Omental fat pad (tissue), 4 donors: ENCODE results near the gene CCDC177. TPM values are rescaled to one million over a fixed set of nuclear protein-coding genes. Genes with fewer than 3 reads are reported as not detected.

Experiments used
- ATAC-seq: fragments of 150-250 bp; one replicate; pipeline ENCODE4 v1.9.1; 2016; ENCODE audit warnings: mild to moderate bottlenecking, moderate library complexity; ENCODE audit not compliant: low FRiP score
- DNase-seq: peaks from one replicate; pipeline ENCODE4 v3.0.0-alpha.2; 2019; ENCODE audit warnings: low spot score
- total RNA-seq, 4 donors: library from RNA; depleted of rRNA; stranded (reverse); fragments of >200 nt; gene quantifications; one replicate each; pipeline ENCODE4 v1.1.0, GENCODE V29; 2016
- TF ChIP-seq, protein P1 (sequence below), 3 donors: fragments of 450-650 bp; IDR thresholded peaks; one replicate each; pipeline ENCODE4 v1.5.1; 2016 to 2017; ENCODE audit warnings: antibody characterized with exemption in 3 of 3, mild to moderate bottlenecking in 3 of 3, moderate library complexity in 2 of 3

The CCDC177 gene
- total RNA-seq, 4 donors from 2014 or later, result 0.09 TPM; not detected in 3

DNA sequence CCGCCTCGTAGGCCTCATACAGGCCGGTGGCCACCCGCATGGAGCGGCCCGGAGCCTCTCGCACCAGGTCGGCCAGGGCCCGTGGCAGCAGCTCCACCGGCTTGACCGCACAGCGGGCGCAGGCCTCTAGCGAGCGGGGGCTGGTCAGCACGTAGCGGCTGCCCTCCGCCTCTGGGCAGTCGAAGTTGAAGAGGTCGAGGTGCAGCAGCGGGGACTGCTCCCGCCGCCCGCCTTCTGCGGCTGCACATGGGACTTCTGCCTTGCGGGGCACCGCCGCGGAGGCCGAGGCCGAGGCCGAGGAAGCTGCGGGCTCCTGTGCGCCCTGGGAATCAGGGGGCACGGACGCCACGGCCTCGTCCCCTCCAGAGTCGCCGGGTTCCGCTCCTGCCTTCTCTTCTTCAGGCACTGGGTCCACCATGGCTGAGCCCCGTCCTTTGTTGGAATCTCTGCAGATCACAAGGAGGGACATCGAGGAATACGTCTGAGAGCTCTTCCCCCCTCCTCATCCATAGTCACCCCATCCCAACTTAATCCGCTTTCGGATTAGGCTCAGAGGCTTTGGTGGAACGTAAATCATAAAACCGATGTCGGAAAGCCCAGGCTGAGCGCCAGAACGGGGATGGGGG is 1.4 kb downstream of the CCDC177 start:
- no peak for DNase-seq

DNA sequence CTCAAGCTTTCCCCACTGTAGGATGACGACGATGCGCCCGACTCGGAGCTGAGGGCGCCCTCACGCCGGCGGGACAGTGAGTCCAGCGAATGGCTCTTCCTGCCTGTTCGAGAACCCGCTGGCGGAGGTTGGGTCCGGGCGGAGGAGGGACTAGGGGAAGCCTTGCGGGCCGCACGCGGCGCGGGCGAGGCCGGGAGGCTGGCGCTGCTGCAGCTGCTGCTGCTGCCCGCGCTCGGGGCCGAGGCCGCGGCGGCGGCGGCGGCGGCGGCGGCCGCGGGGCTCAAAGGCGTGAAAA is 1.9 kb downstream of the CCDC177 start:
- TF ChIP-seq, protein P1, sequence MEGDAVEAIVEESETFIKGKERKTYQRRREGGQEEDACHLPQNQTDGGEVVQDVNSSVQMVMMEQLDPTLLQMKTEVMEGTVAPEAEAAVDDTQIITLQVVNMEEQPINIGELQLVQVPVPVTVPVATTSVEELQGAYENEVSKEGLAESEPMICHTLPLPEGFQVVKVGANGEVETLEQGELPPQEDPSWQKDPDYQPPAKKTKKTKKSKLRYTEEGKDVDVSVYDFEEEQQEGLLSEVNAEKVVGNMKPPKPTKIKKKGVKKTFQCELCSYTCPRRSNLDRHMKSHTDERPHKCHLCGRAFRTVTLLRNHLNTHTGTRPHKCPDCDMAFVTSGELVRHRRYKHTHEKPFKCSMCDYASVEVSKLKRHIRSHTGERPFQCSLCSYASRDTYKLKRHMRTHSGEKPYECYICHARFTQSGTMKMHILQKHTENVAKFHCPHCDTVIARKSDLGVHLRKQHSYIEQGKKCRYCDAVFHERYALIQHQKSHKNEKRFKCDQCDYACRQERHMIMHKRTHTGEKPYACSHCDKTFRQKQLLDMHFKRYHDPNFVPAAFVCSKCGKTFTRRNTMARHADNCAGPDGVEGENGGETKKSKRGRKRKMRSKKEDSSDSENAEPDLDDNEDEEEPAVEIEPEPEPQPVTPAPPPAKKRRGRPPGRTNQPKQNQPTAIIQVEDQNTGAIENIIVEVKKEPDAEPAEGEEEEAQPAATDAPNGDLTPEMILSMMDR (IDR thresholded peaks at IDR 0.05), result no peak
- ATAC-seq (no peak), DNase-seq (no peak)

More for the DNA sequence above, 1.4 kb downstream of the CCDC177 start:
- ATAC-seq, result no peak
- TF ChIP-seq, protein P1 (IDR thresholded peaks at IDR 0.05), result no peak

DNA sequence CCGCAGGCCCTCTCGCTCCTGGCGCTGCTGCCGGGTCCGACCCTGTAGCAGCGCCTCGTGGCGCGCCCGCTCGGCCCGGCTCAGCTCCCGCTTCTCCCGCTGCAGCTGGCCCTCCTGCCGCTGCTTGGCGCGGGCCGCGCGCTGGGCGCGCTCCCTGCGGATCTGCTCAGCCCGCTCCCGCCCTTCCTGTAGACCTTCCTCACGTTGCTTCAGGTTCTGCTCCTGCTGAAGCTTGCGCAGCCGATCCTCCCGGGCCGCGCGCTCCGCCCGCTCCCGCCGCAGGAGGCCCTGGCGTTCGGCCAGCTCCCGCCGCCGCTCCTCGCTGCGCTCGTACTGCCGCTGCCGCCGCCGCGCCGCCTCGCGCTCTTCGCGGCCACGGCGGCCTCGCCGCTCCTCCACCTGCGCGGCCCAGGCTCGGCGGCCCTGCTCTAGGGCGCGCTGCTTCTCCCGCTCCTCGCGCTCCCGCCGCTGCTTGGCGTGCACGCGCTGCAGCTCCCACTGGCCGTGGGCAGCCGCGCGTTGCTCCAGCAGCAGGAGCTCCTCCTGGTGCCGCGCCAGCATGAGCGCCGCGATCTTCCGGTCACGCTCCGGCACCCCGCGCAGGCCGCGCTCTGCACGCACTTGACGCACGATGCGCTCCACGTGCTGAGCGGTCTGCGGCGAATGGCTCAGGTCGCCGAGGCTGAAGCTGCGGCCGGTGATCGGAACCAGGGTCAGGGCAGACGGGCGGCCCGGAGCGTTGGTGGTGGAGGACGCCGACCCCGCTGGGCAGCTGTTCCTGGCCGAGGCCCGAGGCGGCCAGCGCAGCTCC is 2.4 kb downstream of the CCDC177 start:
- DNase-seq (no peak), ATAC-seq (peak; percentile 30)
- TF ChIP-seq, protein P1 (IDR thresholded peaks at IDR 0.05), result no peak

DNA sequence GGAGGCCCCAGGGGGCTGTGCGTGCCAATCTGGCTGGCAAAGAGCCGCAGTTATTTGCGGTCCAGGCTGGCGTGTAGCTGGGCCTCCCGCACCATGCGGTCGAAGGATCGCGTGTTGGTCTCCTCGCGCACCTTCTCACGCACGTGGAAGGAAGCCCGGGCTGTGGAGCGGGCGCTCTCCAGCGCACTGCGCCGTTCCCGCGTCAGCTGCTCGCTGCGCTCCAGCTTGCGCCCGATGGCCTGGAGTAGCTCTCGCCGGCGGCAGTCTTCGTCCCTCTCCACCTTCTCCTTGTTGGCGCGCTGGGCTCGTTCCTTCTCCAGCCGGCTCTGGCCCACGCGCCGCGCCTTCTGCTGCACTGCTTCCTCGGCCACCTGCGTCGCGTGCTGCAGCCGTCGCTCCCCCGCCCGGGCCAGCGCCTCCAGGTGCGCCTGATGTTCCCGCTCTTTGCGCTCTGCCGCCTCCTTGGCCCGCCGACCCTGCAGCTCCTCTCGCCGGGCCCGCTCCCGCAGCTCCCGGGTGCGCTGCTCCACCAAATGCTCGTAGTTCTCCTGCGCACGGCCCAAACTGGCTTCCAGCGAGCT is 3.1 kb downstream of the CCDC177 start:
- ATAC-seq (peak; percentile 3), DNase-seq (no peak)
- TF ChIP-seq, protein P1 (IDR thresholded peaks at IDR 0.05), result no peak

DNA sequence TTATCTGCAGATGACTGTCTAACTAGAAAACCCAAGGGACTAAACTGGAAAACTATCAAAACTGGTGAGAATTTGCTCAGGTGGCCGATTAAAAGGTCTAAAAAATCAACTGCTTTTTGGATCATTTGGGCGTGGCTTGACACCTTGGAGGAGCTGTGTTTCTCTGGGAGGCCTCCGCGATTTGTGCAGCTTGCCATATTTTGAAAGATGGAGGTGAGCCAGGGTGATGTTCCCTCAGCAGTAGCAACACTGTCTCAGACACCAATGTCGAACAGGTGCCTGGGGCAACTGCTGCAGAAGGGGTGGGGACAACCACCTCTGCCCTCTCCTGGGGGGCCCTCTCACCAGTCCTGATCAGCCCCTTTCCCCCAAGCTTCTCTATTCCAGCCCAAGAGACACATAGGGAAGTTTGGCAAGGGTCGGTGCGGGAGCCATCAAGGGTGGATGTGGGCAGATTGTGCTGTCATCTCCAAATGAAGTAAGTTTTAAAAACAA is 3.8 kb downstream of the CCDC177 start:
- TF ChIP-seq, protein P1 (IDR thresholded peaks at IDR 0.05), result no peak
- ATAC-seq (no peak), DNase-seq (no peak)

DNA sequence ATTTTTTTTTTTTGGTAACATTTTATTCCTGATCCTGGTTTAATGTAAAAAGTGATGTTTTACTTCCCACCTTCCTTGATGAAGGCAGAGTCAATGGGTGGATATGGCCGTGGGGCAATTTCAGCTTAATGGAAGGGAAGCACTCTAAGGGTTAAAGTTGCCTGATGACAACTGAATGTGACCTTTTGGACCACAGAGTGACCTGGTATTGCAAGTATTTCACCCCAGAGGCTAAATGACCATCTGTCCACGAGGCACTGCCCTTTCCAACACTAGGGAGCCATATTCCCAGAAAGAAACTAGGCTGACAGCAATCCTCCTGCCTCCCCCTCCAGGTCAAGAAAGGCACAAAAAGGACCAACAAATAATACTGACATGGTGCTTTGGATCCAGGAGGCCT is 4.8 kb downstream of the CCDC177 start:
- TF ChIP-seq, protein P1 (IDR thresholded peaks at IDR 0.05), result no peak
- DNase-seq (no peak), ATAC-seq (no peak)
